Measurements from ENCODE around the gene LRCH3. TPM values are rescaled to one million over a fixed set of nuclear protein-coding genes. Genes with fewer than 3 reads are reported as not detected.
"Not testable (repeated sequence)": the region's sequence is repeated elsewhere in the genome, so short reads cannot be mapped to it uniquely, and the experiment has no call there.

LRCH3 gene
- total RNA-seq, 1 donor from 2014 or later, result 43.5 TPM

DNA sequence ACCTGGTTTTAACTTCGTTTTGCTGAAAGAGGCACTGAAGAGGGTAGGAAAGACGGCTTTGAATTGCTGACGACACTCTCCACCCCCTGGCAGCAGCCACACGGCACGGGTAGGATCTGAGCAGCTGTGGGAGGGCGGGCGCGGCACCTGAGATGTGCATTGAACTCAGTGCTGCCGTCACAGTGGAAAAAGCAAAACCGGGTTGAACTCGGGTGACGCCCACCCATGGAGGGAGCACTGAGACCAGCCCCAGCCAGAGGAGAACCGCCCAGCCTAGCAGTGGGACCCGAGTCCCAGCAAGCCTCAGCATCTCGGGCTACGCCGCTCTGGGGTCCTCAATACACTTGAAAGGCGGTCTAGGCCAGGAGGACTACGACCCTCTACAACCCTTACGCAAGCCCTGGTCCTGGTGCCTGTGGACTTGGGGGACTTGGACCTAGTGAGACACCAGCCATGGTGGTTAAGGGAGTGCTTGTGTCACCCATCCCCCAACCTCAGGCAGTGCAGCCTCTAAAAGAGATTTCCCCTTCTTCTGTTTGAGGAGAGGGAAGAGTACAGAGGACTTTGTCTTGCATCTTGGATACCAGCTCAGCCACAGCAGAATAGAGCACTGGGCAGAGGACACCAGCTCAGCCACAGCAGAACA, 108.9 kb downstream of the LRCH3 start:
- Histone ChIP-seq H3K36me3 (no peaks in the 10 kb centered on the region), H3K27me3 (no peaks in the 10 kb centered on the region), H3K27ac (no peak overlapping the region), H3K4me1 (no peaks in the 10 kb centered on the region), H3K9me3 (no peaks in the 10 kb centered on the region), H3K4me3 (no peak overlapping the region)
- TF ChIP-seq, protein P1, sequence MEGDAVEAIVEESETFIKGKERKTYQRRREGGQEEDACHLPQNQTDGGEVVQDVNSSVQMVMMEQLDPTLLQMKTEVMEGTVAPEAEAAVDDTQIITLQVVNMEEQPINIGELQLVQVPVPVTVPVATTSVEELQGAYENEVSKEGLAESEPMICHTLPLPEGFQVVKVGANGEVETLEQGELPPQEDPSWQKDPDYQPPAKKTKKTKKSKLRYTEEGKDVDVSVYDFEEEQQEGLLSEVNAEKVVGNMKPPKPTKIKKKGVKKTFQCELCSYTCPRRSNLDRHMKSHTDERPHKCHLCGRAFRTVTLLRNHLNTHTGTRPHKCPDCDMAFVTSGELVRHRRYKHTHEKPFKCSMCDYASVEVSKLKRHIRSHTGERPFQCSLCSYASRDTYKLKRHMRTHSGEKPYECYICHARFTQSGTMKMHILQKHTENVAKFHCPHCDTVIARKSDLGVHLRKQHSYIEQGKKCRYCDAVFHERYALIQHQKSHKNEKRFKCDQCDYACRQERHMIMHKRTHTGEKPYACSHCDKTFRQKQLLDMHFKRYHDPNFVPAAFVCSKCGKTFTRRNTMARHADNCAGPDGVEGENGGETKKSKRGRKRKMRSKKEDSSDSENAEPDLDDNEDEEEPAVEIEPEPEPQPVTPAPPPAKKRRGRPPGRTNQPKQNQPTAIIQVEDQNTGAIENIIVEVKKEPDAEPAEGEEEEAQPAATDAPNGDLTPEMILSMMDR (IDR thresholded peaks at IDR 0.05), result no peak
- intact Hi-C loops (cut with DNase I), result no loop called here
- DNase-seq (no peak), ATAC-seq (no peak)

DNA sequence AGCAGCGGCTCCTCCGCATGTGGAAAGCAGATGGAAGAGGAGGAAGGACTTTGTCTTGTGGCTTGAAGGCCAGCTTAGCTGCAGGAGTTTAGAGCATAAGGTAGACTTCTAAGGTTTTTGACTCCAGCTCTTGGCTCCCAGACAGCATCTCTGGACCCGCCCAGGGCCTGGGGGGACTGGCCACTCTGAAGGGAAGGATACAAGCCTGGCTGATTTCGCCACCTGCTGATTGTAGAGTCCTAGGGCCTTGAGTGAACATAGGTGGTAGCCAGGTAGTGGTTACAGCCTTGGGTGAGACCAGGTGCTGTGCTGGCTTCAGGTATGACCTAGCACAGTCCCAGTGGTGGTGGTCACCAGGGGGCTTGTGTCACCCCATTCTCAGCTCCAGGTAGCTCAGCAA, 110.6 kb downstream of the LRCH3 start:
- Histone ChIP-seq H3K27me3 (no peaks in the 10 kb centered on the region), H3K36me3 (no peaks in the 10 kb centered on the region), H3K27ac (no peak overlapping the region), H3K4me1 (no peaks in the 10 kb centered on the region), H3K4me3 (no peak overlapping the region), H3K9me3 (no peaks in the 10 kb centered on the region)
- DNase-seq (no peak), ATAC-seq (no peak)
- intact Hi-C loops (cut with DNase I), result no loop called here
- TF ChIP-seq, protein P1 (IDR thresholded peaks at IDR 0.05), result no peak

DNA sequence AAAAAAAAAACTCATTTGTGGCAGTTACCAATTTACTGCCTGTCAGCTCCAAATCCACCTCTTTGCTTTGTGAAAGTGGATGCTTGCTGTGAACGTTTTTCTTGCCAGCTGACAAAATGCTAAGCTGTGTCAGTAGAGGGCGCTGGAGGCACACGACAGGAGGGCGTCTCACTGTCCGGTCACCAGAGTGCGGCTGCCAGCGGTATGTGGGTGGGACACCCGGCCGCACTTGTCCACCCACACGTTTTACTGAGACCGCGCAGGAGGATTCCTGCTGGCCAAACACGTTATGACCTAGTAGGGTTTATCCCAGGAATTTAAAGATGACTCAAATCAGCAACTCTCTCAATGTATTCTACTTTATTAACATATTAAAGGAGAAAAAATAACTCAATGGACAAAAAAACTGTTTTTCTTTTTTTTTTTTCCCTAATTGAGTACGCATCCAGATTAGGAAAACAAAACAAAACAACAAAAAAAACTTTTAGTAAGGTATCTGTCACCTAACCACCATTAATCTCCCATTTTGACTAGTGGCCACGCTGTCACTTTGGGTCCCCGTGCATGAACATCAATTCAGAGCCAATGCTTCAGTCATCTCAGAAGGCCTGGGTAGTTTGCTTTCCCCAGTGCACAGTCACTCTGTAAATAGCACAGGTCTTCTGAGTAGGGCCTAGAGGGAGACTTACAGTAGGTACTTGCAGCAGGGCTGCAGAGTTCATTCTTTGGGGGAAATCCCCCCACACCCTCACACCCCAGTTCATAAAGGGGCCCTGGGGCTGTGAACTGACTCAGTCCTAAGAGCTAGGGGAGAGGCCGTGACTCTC, 115.2 kb downstream of the LRCH3 start:
- no peak overlapping the region for H3K4me3 ChIP-seq
- intact Hi-C loops (cut with DNase I), result no loop called here
- TF ChIP-seq, protein P1 (IDR thresholded peaks at IDR 0.05), result peak; percentile 92
- H3K9me3 ChIP-seq, result no peaks in the 10 kb centered on the region
- no peak overlapping the region for H3K27ac ChIP-seq
- no peaks in the 10 kb centered on the region for H3K4me1 ChIP-seq
- no peaks in the 10 kb centered on the region for H3K27me3 ChIP-seq
- DNase-seq (peak; percentile 91), ATAC-seq (peak; percentile 100)
- H3K36me3 ChIP-seq, result no peaks in the 10 kb centered on the region

DNA sequence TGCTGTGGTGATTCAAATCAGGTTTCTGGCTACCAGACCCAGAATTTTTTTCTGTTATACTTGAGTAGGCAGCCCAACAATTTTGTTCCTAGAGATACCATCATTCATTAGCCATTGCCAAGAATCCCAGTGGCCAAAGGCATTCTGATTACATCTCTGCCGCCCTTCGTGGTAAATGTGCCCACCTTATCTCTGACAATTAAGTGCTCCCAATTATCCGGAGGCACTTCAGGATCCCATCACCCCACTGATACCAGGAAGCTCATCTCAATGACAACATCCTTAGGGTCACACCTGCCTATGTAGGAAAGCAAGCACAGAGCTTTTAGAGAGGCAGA, 115.8 kb downstream of the LRCH3 start:
- no peak overlapping the region for H3K4me3 ChIP-seq
- TF ChIP-seq, protein P1 (IDR thresholded peaks at IDR 0.05), result no peak
- H3K36me3 ChIP-seq, result no peaks in the 10 kb centered on the region
- H3K27me3 ChIP-seq, result no peaks in the 10 kb centered on the region
- DNase-seq (no peak), ATAC-seq (no peak)
- H3K4me1 ChIP-seq, result no peaks in the 10 kb centered on the region
- intact Hi-C loops (cut with DNase I), result no loop called here
- no peaks in the 10 kb centered on the region for H3K9me3 ChIP-seq
- no peak overlapping the region for H3K27ac ChIP-seq

DNA sequence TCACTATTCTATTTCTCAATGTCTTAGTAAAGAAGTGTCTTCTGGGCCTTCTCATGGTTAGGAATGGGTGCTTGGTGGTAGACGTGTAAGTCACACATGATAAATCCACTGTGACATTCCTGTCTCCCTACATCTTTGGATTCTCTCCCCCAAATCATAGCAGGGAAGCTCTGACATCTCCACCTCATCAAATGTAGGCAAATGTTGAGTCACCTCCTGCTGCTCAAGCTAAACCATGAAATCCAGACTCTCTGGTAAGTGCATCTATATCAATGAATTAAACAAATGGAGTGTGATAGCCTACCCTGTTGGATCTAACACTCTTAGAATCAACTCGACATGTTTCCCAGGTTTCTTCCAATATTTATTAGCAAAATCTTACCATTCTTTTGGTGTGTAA, 116.1 kb downstream of the LRCH3 start:
- intact Hi-C loops (cut with DNase I), result no loop called here
- no peak overlapping the region for H3K27ac ChIP-seq
- TF ChIP-seq, protein P1 (IDR thresholded peaks at IDR 0.05), result no peak

DNA sequence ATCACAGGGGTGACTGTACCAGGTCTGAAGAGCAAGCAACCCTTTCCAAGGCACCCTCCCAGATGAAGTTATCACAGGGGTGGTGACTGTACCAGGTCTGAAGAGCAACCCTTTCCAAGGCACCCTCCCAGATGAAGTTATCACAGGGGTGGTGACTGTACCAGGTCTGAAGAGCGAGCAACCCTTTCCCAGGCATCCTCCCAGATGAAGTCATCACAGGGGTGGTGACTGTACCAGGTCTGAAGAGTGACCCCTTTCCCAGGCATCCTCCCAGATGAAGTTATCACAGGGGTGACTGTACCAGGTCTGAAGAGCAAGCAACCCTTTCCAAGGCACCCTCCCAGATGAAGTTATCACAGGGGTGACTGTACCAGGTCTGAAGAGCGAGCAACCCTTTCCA, 117.5 kb downstream of the LRCH3 start:
- intact Hi-C loops (cut with DNase I); H3K27me3 ChIP-seq; H3K4me1 ChIP-seq; H3K4me3 ChIP-seq; H3K36me3 ChIP-seq; H3K9me3 ChIP-seq; ATAC-seq; DNase-seq; H3K27ac ChIP-seq: not testable (repeated sequence)

More for the DNA sequence above, 116.1 kb downstream of the LRCH3 start:
- H3K4me1 ChIP-seq, result no peaks in the 10 kb centered on the region
- no peaks in the 10 kb centered on the region for H3K9me3 ChIP-seq
- no peaks in the 10 kb centered on the region for H3K27me3 ChIP-seq
- H3K36me3 ChIP-seq, result no peaks in the 10 kb centered on the region
- ATAC-seq (no peak), DNase-seq (no peak)
- H3K4me3 ChIP-seq, result no peak overlapping the region
